GM18519 (cell line): ENCODE measurements around the gene TCF15.

Source experiments
- ATAC-seq: cut with Tn5 transposase; IDR thresholded peaks from one replicate; pipeline ENCODE4 v1.9.1; 2021; ENCODE audit warnings: mild to moderate bottlenecking, moderate library complexity; ENCODE audit not compliant: unreplicated experiment, low FRiP score

Gene TCF15

GRCh38 chr20:610130-611046 lies at the start of gene TCF15:
TSS of gene TCF15 (minus strand) at chr20:610309. CDS start at chr20:610237, 72 bp downstream.
- no peak for ATAC-seq

DNA sequence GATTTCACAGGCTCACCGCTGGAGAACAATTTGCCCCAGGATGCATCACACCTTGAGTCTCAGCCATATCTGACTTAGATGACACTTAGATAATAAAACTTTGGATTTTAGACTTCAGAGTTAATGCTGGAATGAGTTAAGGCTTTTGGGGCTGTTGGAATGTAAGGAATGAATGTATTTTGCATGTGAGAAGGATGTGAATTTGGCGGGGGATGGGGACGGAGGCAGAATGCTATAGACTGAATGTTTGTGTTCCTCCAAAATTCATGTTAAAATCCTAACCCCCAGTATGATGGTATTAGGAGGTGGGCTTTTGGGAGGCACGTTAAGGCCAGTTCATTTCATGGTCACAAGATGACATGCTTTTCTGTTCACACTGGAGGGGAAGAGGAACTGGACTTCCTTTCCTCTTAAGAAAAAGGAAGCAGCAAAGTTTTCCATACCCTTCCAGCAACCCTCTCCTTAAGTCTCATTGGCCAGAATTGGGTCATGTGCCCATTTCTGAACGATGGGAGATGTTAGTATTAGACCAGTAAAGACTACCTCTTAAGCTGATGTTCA lies 48.7 kb upstream of the TCF15 start:
- no peak for ATAC-seq

- ATAC-seq, result no peak
Observed at GRCh38 chr20:658202-658601, 48.1 kb upstream of the TCF15 start.

GRCh38 chr20:655726-656624 lies 45.9 kb upstream of the TCF15 start:
- no peak for ATAC-seq

DNA sequence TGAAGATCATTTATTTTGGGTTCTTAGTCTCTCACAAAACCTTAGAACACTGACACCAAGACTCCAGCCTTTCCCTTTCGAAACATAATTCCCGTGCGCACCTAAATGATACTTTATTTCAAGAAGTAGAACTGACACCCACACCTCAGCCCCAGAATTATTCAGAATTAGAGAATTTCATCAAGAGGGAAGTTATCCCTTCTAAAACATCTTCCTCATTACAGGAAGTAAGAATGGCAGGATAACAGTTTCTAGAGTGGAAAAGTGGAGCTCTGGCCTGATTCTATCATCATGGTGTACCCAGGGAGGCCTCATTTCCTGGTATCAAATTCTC lies 44.3 kb upstream of the TCF15 start:
- ATAC-seq, result no peak

DNA sequence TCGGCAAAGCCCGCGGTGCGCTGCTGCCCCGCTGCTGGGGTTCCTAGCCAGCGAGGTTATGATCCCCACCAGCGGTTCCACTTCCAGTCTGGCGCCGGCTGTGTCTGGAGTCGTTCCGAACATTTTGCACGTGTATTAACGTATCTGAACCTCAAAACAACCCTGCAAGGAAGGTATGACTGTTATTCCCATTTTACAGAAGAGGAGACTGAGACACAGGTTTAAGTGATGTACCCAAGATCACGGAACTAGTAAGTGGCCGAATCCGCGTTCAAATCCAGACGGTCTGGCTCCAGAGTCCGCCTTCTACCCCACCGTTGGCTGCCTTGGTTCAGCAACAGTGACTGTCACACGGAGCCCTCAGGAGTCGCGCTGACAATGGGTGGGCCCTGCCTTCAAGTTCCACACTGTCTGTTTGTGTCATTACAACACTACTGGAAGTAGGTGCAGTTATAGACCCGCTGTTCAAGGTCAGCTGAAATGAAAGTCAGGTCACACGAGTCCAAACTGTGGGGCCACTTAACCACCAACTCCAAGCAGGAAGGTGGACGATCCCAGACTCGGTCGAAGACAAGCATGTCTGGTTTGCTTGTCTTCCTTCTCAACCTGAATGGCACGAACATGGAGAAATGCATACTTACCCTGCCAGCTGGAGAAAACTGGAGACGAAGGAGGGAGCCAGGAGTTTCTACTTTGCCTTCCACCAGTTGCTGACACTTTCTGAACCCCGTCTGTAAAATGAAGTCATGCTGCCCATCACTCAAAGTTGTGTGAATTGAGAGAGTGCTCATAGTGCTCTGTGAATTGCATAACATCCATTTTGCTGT lies 43.7 kb upstream of the TCF15 start:
- ATAC-seq, result no peak

GRCh38 chr20:653110-653589 lies 43.0 kb upstream of the TCF15 start, which contains the start of gene SRXN1:
TSS of gene SRXN1 (minus strand) at chr20:653200. CDS start at chr20:653185, 15 bp downstream.
- ATAC-seq, result peak; percentile 77

DNA sequence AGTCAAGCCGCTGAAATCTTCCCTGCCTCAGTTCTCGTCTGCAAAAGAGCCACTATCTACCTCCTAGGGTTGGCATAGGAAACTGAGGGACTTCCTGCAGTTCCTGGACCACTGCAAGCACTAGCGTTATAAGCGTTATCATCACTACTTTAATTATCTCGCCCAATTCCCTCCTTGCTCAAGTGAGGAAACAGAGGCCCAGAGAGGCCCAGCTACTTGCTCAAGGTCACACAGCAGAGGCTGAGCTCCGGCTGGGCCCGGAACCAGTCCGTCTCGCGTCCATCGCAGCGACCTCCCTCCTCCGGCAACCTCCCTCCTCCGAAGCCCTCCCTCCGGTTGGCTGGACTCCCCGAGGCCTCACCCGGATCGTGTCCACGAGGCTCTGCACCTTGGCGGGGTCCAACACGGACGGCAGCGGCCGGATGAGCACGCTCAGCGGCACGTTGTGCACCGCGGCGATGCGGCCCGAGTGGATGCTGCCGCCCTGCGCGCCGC lies 42.6 kb upstream of the TCF15 start:
- ATAC-seq, result no peak

DNA sequence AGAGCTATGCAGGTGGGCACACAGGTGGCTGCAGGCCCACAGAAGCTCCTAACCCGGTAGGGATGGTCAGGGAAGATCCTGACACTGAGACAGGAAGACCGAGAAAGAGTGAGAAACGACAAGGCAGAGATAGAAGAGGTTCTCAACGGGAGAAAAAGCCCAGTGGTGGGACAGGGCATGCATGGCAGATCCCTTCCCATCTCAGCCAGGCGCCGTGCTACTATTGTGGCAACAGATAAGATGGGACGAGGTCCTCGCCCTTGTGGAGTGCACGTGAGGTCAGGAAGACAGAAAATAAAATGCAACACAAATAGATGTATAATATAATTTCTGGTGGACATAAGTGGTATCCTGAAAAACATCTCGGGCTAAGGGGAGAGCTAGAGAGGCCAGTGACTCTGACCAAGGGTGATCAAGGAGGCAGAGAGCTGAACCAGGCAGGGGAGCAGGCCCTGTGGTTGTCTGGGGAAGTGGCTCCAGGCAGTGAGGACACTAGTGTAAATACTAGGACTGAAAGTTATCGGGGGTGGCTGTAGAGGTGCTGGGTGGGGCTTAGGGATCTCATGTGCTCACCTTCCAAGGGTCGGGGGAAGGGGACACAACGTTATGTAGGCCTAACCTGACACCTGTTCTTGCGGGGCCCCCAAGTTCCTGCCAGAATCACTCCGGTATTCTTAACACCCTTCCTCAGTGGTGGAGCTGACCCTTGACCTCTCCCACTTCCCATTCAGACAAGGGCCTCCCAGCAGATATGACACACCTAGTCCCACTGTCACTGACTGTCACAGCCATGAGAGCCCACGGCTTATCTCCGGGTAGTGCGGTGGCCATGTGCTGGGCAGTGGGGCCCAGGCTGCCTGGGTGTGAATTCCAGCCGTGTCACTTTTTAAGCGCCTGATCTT lies 41.9 kb upstream of the TCF15 start:
- no peak for ATAC-seq

DNA sequence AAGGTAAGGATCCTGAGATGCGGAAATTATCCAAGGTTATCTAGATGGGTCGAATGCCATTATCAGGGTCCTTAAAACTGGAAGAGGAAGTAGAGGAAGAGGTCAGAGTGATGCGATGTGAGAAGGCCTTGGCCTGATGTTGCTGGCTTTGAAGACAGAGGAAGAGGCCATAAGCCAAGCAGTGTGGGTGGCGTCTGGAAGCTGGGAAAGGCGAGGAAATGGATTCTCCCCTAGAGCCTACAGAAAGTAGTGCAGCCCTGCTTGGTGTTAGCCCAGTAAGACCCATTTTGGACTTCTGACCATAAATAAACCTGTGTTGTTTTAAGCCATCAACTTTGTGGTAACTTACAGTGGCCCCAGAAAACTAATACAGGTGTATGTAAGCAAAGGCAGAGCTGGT lies 40.8 kb upstream of the TCF15 start:
- no peak for ATAC-seq

- ATAC-seq, result no peak
Observed at GRCh38 chr20:650281-650680, 40.2 kb upstream of the TCF15 start.

GRCh38 chr20:647479-648019 lies 37.4 kb upstream of the TCF15 start:
- no peak for ATAC-seq

DNA sequence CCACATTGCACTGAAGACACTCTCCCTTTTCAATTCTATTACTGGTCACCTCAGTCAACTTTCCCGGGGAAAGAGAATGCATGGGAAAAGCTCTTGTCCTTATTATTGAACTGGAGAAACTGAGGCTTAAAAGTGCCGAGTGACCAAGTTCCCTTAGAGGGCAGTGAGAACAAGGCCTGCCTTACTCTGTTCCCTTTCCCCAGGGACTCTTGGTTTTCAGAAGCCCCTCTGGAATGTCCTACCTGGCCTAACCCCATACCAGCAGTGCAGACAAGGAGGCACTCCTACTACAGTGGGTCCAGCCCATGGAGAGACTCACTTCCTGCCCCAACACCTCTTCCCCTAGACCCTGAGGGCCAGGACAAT lies 36.7 kb upstream of the TCF15 start:
- no peak for ATAC-seq

DNA sequence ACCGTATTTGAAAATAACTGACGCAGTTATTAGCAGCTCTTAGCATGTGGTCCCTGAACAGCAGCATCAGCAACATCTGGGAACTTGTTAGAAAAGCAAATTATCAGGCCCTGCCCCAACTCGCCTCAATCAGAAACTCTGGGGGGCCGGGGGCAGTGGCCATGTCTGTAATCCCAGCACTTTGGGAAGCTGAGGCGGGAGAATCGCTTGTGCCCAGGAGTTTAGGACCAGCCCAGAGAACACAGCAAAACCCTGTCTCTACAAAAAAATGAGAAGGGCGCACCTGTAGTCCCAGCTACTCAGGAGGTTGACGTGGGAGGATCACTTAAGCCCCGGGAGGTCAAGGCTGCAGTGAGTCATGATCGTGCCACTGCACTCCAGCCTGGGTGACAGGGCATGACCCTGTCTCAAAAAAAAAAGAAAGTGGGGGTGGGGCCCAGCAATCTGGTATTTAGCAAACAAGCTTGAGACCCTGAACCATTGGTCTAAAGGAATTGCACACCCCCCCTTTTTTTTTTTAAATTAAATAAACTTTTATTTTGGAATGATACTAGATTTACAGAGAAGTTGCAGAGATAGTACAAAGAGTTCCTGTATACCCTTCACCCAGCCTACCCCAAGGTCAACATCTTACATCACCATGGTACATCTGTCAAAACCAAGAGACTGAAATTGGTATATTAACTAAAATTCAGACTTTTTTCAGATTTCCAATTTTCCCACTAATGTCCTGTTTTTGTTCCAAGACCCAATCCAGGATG lies 36.2 kb upstream of the TCF15 start:
- no peak for ATAC-seq

- no peak for ATAC-seq
Observed at GRCh38 chr20:645318-646106, 35.4 kb upstream of the TCF15 start.

DNA sequence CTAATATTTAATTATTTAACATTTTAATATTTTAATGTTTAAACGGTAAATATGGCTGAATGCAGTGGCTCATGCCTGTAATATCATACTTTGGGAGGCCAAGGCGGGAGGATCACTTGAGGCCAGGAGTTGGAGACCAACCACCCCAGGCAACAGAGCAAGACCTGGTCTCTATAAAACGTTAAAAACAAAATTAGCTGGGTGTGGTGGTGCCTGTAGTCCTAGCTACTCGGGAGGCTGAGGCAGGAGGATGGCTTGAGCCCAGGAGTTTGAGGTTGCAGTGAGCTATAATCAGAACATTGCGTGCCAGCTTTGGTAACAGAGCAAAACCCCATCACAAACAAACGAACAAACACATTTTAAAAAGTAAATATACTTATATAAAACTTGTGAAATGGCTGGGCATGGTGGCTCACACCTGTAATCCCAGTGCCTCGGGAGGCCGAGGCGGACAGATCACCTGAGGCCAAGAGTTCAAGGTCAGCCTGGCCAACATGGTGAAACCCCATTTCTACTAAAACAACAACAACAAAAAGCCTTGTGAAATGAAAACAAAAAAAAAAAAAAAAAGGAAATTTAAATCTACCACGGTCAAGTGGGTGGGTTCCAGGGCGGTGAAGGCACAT lies 34.7 kb upstream of the TCF15 start:
- ATAC-seq, result no peak
